GM12892 (cell line): Measurements from ENCODE around the gene NFAT5.
"Not testable (repeated sequence)": the region's sequence is repeated elsewhere in the genome, so short reads cannot be mapped to it uniquely, and the experiment has no call there.

Experiments used
- DNase-seq: peaks from one replicate; pipeline ENCODE4 v3.0.0; 2011; ENCODE audit not compliant: insufficient read length
- FAIRE-seq: peaks from 2 replicates; lab custom pipeline; 2011; peaks lifted over from hg19 to GRCh38; lab: Jason Lieb, UNC
- POLR2A ChIP-seq: IDR thresholded peaks from 2 replicates; pipeline ENCODE4 v1.6.1; 2011; ENCODE audit warnings: low read depth, low read length, control low read depth
- POLR2AphosphoS5 ChIP-seq: IDR thresholded peaks from 2 replicates; pipeline ENCODE4 v1.6.1; 2011; ENCODE audit warnings: low read depth, low read length, control low read depth
- TAF1 ChIP-seq: IDR thresholded peaks from 2 replicates; pipeline ENCODE4 v1.6.1; 2011; ENCODE audit warnings: low read depth, mild to moderate bottlenecking, control low read depth, low read length, borderline replicate concordance

NFAT5 gene

DNA sequence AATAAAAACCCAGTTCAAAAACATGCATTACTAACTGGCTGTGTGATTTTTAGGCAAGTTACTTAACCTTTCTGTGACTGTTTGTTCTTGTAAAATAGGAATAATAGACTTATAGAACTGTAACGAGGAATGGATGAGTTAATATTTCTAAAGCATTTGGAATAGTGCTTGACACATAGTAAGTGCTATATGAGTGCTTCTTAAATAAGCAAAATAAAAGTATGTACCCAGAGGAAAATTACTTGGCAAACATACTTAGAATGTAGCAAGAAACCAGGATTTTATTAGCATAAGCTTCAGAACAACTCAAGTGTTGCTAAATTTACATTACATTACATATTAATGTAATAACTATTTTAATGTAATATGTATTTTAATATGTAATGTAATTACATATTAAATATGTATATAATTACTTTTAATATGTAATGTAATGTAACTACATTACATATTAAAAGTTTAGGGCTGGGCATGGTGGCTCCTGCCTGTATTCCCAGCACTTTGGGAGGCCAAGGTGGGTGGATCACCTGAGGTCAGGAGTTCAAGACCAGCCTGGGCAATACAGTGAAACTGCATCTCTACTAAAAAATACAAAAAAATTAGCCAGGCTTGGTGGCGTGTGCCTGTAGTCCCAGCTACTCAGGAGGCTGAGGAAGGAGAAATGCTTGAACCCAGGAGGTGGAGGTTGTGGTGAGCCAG lies 14.2 kb downstream of the NFAT5 start:
- TF ChIP-seq TAF1: no peak
- no peak for TF ChIP-seq POLR2AphosphoS5
- TF ChIP-seq POLR2A: no peak
- no peak for FAIRE-seq
- DNase-seq: no peak

DNA sequence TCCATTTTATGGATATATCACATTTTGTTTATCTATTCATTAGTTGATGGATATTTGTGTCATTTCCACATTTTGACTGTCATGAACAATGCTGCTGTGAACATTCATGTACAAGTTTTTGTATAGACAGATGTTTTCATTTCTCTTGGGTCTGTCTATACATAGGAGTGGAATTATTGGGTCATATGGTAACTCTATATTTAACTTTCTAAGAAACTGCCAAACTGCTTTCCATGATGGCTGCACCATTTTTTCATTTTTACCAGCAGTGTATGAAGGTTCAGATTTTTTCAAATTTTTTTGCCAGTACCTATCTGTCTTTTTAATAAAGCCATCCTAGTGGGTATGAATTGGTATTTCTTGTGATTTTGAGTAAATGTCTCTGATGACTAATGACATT lies 15.5 kb downstream of the NFAT5 start:
- no peak for DNase-seq
- peak; percentile 21 for FAIRE-seq
- TF ChIP-seq POLR2A (no peak), POLR2AphosphoS5 (no peak), TAF1 (no peak)

DNA sequence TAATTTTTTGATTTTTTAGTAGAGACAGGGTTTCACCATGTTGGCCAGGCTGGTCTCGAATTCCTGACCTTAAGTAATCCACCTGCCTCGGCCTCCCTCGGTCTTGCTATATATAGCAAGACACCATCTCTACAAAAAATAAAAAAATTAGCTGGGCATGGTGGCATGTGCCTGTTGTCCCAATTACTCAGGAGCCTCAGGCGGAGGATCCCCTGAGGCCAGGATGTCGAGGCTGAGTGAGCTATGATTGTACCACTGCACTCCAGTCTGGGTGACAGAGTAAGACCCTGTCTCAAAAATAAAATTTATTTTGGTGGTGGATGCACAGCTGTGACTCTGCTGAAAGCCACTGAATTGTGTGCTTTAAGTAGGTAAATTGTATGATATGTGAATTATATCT lies 18.7 kb downstream of the NFAT5 start:
- FAIRE-seq: not testable (repeated sequence)

DNA sequence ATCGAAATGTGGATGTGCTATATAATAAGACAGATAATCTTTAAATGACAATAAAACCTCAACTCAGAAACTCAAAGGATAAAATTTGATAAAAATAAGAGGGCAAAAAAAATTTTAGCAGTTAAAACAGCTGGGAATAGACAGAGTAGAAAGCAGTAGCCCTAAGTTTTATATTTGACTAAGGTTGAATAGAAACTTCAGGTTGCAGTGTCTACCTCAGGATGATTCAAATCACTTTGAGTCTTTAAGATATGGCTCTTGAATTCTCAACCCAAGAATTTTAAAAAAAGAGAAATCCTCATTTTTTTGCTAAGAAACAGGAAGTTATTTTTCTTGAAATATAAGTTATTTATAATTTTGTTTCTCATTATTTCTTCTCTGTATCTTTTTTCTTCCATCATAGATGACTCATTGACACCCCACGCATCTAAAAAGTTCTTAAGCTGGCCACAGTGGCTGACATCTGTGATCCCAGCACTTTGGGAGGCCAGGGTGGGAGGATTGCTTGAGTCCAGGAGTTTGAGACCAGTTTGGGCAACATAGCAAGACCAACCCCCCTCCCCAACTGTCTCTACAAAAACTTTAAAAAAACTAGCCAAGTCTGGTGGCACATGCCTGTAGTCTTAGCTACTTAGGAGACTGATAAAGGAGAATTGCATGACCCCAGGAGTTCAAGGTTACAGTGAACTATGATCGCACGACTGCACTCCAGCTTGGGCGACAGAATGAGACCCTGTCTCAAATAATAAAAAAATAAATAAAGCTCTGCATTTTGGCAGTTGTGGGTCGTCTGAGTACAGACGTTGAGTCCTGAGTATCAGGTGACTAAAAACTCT lies 23.9 kb downstream of the NFAT5 start:
- TF ChIP-seq TAF1 (no peak), POLR2AphosphoS5 (no peak), POLR2A (no peak)
- DNase-seq: no peak
- FAIRE-seq: no peak

More for the DNA sequence above, 18.7 kb downstream of the NFAT5 start:
- DNase-seq: not testable (repeated sequence)

DNA sequence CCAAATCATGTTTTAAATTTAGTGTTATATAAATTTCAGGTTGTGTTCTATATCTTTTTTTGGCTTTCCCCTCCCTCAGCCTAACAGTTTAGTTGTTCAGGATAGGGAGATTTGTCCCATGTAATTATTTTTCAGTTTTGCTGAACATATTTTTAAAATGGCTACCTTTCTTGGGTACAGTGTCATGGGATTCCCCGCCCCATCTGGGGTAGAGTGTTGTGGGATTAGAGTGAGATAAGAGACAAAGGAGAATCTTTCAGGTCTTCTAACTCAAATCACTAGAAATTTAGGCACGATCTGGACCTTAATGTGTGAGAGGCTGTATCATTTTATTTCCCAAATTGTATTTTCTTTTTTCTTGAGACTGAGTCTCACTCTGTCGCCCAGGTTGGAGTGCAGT lies 24.8 kb downstream of the NFAT5 start:
- TF ChIP-seq POLR2A (no peak), TAF1 (no peak), POLR2AphosphoS5 (no peak)
- no peak for DNase-seq
- FAIRE-seq: no peak

DNA sequence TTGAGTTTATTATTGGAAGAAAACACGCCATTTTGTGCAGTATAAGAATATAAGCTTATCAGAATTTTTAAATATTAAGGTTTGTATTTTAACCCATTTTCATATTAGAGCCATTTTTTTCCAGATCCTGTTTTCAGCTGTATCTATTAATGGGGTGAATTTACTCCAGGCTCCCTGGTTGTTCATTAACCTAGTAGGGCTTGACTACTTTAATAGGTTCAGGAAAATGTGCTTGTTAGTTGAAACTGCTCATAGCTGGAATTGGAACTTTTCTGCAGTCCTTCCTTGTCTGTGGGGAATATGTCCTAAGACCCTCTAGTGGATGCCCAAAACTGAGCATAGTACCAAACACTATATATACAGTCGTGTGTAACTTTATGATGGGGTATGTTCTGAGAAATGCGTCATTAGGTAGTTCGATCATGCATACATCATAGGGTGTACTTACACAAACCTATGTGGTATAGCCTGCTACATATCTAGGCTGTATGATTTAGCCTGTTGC lies 28.0 kb downstream of the NFAT5 start:
- TF ChIP-seq POLR2AphosphoS5 (no peak), POLR2A (no peak), TAF1 (no peak)
- FAIRE-seq (no peak), DNase-seq (no peak)

DNA sequence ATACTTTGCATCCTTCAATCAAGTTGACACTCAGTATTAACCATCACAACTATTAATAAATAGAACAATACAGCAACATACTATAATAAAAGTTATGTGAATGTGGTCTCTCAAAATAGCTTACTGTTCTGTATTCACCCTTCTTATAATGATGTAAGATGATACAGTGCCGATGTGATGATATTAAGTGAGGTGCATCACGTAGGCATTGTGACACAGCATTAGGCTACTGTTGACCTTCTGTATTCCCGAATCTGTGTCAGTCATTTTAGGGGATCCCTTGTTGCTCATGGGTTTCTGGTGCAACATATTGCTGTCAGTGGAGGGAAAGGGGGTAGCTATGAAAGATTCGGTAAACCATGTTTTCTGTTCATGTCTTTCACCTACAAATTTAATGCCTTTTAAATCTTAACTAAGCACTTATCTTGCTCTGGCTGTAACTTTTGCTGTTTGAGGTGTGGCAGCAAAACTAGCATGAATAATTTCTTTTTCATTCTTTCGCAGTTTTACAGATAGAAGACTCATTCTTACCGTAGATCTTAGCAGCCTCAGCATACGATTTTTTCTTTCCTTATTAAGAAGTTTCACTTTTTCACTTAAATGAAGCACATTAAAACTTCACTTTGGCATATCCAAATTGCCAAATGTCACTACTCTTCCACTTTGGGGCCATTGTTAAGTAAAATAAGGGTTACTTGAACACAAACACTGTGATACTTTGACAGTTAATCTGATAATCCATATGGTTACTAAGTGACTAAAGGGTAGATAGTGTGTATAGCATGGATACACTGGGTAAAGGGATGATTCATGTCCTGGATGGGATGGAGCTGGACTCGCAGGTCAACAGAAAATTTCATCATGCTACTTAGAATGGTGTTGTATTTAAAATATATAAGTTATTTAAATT lies 29.6 kb downstream of the NFAT5 start:
- DNase-seq: no peak
- peak; percentile 14 for FAIRE-seq
- TF ChIP-seq POLR2A (no peak), POLR2AphosphoS5 (no peak), TAF1 (no peak)

DNA sequence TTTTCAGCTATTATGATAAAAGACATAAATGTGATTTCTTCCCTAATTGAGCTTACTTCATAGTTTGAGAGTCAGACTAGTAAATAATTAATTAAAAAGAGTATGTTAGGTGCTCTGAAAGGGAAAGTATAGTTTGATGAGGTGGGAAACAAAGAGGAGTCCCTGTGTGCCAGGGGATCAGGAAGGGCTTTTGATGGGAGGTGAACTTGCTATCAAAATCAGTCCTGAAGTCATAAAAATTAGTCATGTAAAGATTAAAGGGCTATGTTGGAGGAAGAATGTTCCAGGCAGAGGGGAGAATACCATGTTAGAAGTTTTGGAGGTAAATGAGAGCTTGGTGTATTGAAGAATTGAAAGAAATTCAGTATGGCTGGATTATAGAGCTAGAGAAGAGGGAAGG lies 31.0 kb downstream of the NFAT5 start:
- FAIRE-seq: no peak
- TF ChIP-seq POLR2AphosphoS5: no peak
- no peak for TF ChIP-seq POLR2A
- no peak for TF ChIP-seq TAF1
- no peak for DNase-seq

DNA sequence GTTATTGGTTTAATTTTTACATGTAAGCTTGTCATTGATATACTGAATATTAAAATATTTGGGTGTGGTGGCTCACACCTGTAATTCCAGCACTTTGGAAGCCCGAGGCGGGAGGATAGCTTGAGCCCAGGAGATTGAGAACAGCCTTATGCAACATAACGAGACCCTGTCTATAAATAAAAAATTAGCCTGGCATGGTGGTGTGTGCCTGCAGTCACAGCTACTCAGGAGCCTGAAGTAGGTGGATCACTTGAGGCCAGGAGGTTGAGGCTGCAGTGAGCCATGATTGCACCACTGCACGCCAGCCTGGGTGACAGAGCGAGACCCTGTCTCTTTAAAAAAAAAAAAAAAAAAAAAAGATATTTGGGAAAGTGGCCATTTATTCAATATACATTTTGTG lies 32.3 kb downstream of the NFAT5 start:
- DNase-seq (no peak), FAIRE-seq (no peak)
- TF ChIP-seq POLR2AphosphoS5 (no peak), POLR2A (no peak), TAF1 (no peak)

DNA sequence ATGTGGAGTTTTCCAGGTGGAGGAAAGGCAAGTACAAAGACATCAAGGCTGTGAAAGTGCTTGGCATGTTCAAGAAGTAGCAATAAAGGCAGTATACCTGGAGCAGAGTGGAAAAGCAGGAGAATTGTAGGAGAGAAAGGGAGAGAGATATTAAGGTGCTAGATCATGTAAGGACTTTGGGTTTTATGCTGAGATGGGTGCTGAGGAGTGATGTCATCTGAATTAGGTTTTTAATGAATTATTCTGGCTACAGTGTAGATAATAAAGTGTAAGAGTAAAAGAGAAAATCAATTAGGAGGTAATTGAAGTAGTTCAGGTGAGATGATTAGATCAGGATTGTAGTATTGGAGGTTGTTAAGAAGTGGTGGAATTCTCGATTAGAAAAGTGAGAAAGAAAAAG lies 34.0 kb downstream of the NFAT5 start:
- no peak for DNase-seq
- TF ChIP-seq TAF1 (no peak), POLR2A (no peak), POLR2AphosphoS5 (no peak)
- no peak for FAIRE-seq

DNA sequence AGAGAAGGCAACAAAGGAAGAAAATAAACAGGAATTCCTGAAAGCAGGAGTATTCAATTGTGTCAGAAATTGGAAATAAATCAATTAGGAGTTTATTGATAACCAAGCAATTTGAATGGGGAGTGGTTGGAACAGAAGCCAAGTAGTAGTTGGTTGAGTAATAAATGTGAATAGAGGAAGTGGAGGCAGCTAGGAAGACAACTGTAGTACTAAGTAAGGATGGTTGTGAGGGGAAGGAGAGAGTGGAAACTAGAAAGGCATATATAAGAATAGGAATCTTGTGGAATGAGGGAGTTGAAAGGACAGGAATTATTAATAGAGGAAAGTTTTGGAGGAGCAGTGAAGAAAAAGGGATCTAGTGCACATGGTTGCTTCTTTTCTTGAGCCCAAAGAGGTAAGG lies 34.4 kb downstream of the NFAT5 start:
- TF ChIP-seq POLR2A: no peak
- TF ChIP-seq POLR2AphosphoS5: no peak
- no peak for TF ChIP-seq TAF1
- FAIRE-seq: no peak

More for the DNA sequence above, 34.4 kb downstream of the NFAT5 start:
- DNase-seq: no peak
